ENCODE data around the gene ACTRT3.
"Not testable (repeated sequence)": the region's sequence is repeated elsewhere in the genome, so short reads cannot be mapped to it uniquely, and the experiment has no call there.

- not testable (repeated sequence) for TF ChIP-seq CTCF, POLR2A, EP300, POLR2AphosphoS5 (IDR thresholded peaks at IDR 0.05)
These were observed 37.5 kb downstream of the ACTRT3 start for GRCh38 chr3:169731857-169732256.
